22Rv1 (cell line): ENCODE results near the gene CREB5.

Source experiments
- CTCF ChIP-seq: fragments of 450-650 bp; IDR thresholded peaks from 2 replicates; pipeline ENCODE4 v1.5.1; 2017; ENCODE audit warnings: mild to moderate bottlenecking
- ZFX ChIP-seq: fragments of 450-650 bp; IDR thresholded peaks from 2 replicates; pipeline ENCODE4 v1.6.1; 2017; ENCODE audit warnings: antibody characterized with exemption, borderline replicate concordance

GRCh38 chr7:28503396-28503795 is 91.1 kb downstream of the CREB5 start:
- TF ChIP-seq CTCF (no peak), ZFX (no peak)
